ENCODE measurements around the gene APOA1.
A peak's percentile ranks its signal among the peaks of the same experiment; 100 is the strongest.
"Not testable (repeated sequence)": the region's sequence is repeated elsewhere in the genome, so short reads cannot be mapped to it uniquely, and the experiment has no call there.

Gene APOA1

DNA sequence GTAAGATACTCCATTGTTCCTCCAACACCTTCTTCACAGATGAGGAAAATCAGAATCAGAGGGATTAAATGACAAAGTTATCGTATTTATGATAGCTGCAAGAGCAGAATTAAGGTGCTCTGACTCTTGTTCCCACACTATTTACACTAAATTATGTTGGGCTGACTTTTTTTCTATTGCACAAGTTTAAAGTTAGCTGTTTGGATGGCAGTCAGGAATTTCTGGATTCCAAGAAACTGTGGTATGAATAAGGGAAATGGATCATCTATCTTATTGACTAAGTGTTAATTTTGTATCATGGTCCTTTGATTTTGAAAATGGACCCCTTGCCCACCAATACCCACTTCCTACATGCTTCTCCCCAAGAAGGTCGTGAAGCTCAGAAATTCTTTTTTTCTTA lies 19.9 kb upstream of the APOA1 start:
- DNase-seq = no peak

DNA sequence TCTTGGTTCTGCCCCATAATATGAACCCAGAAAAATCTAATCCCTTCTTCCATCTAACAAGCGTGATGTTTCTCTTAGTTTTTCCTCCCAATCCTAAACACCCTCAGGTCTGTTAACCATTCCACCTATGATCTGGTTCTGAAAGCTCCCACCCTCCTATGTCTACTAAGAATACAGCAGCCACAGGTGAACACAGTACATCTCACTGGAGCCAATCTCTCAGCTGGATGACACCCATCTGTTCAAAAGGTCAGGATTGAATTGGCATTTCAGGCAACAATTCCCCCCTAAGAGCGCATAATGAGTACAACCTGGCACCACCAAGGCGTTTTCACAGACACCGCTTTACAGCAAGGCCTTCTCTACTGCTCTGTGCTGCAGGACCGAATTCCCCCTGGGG lies 19.0 kb upstream of the APOA1 start:
- no peak for DNase-seq

GRCh38 chr11:116855413-116855812 lies 18.0 kb upstream of the APOA1 start:
- no peak for DNase-seq

DNA sequence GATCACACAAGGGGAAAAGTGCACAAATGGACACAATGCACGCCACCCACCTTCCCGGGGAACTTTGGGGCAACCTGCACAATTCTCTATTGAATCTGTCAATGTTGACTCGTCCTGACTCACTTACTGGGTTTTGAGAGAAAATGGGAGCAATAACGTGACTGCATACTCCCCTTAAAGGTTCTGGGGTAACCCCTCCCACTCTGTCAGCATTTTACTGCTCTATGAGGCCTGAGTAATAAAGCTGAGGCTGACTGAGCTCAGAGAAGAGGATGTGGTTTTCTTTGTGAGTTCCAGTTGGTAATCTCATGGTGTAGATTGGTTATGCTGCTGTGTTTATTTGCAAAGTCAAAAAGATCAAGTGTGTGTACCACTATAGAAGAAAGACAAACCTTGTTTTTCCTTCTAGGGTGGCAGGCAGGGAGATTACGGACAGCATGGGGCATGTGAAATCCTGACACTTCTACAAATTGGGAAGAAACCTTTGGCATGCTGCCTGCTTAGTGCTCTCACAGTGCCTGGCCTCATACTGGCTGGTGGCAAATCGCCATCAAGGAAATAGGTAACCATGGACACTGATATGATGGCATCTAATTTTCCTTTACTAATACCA lies 16.1 kb upstream of the APOA1 start:
- peak; percentile 15 for DNase-seq

DNA sequence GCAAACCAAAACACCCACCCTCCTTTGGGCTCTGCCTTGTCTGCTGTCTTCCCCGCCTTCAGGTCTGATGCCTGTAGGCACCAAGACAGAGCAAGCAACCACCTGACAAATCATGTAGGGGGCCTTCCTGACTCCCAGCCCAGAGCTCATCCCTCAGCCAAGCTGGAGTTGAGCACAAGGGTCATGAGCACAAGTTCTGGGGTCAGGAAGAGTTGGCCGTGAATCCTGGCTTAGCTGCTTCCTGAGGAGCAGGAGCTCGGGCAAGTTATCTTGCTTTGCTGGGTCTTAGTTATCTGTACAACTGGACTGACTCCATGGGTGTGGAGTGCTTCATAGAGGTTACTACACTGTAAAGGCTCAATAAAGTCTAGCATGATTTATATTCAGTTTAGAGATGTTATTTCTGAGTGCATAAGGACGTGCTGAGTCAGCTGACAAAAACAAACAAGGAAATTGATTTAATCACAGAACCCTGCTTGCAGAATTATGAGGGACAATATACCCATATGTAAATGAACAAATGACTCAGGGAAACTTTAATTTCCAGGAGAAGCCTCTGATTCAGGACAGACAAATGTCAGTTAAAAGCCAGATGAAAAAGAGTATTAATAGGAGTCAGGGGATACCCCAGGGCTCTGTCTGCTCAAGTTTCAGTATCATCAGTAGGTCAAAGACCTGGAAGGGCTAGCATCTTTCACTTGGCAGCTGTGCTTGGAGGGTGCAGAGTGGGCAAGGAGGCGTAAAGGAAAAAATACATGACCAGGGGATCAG lies 15.0 kb upstream of the APOA1 start:
- no peak for DNase-seq

GRCh38 chr11:116851626-116852025 lies 14.2 kb upstream of the APOA1 start:
- no peak for DNase-seq

GRCh38 chr11:116849486-116849885 lies 12.1 kb upstream of the APOA1 start:
- no peak for DNase-seq

DNA sequence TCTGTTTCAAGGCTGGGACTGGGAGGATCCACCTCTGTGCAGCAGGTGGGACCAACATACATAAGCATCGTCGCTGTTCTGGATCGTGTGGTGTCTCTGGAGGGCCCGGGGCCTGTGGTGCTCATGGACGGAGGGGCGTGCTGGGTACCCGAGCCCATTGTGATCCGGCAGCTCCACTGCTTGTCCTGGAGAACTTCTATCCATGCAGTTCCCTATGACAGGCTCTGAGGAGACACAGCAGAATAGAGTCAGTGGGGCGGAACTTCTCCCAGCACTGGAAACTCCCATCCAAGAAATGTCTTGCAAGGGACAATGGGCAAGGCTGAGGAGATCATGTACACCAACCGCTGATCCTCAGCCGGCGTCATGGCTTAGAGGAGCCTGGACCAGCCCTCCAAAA lies 11.6 kb upstream of the APOA1 start:
- DNase-seq = no peak

- no peak for DNase-seq
Observed at GRCh38 chr11:116847612-116848011, 10.2 kb upstream of the APOA1 start.

DNA sequence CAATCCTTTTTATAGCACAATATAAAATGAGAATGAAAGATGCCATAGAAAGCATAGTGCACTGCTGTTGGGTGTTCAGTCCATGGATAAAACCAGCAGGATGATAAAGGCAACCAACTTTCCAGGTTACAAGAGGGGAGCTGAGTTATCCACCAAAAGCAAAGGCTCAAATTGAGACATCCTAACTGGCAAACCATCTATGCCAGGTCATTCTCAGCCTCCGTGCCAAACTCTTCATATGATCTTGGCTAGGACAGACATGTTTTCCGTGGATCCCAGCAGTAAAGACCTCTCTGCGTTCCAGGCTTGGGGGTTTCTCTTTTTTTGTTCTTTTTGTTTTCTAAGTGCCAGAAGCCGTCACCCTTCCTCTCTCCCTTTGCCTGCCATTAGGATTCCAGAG lies 7.3 kb upstream of the APOA1 start:
- no peak for DNase-seq

- no peak for DNase-seq
Observed at GRCh38 chr11:116843661-116844060, 6.2 kb upstream of the APOA1 start.

GRCh38 chr11:116842909-116843308 lies 5.5 kb upstream of the APOA1 start:
- DNase-seq = no peak

DNA sequence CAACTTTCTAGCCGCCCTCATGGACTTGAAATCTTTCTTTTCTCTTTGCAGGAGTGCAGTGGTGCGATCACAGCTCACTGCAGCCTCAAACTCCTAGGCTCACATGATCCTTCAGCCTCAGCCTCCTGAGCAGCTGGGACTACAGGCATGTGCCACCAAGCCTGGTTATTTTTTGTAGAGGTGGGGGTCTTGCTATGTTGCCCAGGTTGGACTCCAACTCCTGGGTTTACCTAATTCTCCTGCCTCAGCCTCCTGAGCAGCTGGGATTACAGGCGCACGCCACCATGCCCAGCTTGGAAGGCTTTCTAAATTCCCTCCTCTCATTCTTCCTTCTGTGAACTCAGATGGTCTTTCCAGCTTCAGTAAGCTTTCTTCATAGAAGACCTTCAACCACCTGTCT lies 4.7 kb upstream of the APOA1 start:
- no peak for DNase-seq

DNA sequence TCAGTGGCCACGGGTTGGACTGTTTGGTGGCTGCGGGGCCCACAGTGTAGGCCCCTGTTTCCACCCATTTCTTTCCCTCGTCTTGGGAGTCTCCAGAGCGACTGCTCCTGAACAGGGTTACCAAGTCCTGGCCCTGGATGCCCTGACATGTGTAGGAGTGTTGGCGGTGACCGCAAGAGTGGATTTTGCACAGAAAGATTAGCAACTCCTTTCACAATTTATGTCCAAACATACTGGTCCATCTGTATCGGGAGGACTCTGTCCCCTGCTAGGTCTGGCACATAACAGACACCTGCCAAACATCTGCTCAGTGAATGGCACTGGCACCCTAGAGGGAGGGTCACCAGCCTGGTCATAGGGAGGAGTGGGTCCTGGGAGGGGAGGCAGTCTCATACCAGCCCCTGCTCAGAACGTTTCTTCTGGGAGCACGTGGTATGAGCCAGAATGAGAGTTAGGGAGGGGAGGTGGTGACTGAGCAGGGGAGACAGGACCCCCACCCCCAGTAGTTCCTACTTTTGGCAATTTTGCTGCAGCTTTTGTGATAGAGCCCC lies 3.4 kb upstream of the APOA1 start:
- DNase-seq = no peak

DNA sequence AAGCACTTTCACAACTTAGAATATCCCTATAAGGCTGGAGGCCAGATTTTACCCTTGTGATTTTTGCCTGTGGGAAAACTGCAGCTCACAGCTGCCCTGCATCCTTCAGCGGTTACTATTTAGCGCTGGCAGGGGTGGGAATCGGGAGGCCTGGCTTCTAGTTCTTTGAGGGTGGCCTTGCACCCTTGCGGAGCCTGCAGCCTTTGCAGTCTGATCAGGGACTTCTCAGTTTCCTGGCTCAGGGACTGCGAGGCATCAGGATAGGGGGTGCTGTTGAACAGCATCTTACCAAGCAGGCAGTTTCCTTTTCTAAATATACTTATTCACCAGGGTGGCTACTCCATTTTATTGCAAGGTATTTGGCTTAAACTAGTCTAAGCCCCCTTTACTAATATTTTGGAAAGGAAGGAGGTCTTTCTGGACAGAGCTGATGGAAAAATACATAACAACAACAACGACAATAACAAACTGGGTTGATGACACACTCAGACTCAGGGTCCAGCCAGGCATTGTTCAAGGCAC lies 2.9 kb upstream of the APOA1 start:
- no peak for DNase-seq

GRCh38 chr11:116838321-116839084 lies 1.1 kb upstream of the APOA1 start:
- no peak for DNase-seq

DNA sequence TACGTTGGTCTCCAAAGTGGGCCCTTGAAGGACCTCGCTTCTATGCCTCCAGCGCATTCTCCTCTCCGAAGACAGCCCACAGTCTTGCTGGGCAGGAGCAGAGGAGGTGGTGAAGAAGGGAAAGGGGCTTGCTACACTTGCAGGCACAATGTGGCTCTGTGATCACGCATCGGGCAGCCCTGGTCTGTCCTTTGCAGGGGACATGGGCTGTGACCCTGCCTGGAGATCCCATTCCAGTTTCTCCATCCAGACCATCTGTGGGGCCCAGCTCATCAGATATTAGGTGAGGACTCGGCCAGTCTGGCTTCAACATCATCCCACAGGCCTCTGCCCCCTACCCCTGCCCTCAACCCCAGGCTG lies 810 bp downstream of the APOA1 start:
- no peak for DNase-seq

DNA sequence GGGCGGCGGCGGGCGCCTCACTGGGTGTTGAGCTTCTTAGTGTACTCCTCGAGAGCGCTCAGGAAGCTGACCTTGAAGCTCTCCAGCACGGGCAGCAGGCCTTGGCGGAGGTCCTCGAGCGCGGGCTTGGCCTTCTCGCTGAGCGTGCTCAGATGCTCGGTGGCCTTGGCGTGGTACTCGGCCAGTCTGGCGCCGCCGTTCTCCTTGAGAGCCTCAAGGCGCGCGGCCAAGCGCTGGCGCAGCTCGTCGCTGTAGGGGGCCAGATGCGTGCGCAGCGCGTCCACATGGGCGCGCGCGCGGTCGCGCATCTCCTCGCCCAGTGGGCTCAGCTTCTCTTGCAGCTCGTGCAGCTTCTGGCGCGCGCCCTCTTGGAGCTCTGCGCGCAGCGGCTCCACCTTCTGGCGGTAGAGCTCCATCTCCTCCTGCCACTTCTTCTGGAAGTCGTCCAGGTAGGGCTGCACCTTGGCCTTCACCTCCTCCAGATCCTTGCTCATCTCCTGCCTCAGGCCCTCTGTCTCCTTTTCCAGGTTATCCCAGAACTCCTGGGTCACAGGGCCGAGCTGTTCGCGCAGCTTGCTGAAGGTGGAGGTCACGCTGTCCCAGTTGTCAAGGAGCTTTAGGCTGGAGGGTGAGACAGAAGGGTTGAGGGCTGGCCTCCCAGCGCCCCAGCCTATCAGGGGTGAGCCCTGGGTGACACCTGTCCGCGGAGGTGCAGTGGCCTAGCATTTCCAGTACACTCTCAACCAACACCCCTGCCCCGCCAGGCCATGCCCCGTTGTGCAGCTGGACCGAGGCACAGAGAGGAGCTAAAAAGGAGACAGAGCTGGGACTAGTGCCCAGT lies 1.4 kb downstream of the APOA1 start:
- DNase-seq = peak; percentile 92

GRCh38 chr11:116835042-116835772 lies 2.2 kb downstream of the APOA1 start:
- DNase-seq = peak; percentile 49

DNA sequence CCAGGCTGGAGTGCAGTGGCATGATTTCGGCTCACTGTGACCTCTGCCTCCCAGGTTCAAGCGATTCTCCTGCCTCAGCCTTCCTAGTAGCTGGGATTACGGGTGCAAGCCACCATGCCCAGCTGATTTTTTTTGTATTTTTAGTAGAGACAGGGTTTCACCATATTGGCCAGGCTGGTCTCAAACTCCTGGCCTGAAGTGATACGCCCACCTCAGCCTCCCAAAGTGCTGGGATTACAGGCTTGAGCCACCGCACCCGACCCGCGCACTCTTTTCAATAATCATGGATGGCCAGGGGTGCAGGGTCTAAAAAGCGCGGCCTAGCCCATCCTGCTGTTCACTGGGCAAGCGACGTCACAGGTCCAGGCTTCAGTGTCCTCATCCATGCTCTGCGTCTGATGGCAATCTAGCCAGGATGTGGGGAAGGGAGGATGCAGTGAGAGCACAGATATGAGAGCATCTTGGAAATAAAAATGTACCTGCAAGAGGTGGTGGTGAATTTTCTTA lies 2.8 kb downstream of the APOA1 start:
- DNase-seq = not testable (repeated sequence)

GRCh38 chr11:116833816-116834534 lies 3.4 kb downstream of the APOA1 start:
- no peak for DNase-seq

All from DMS53 (cell line).